Activated CD4-positive, alpha-beta T cell treated with anti-CD3 and anti-CD28 coated beads, Interleukin-2, amount 10 ng/mL, durations not matched to agents 7 days and 5 days (primary cell): ENCODE results near the gene MS4A2. TPM values are rescaled to one million over a fixed set of nuclear protein-coding genes. Genes with fewer than 3 reads are reported as not detected.
"Not testable (repeated sequence)": the region's sequence is repeated elsewhere in the genome, so short reads cannot be mapped to it uniquely, and the experiment has no call there.

ENCODE experiments used
- CTCF ChIA-PET: fragments of 350-600 bp; sonication (Branson Sonifier 250); formaldehyde crosslinking; loops from one replicate; lab custom pipeline; 2021; ENCODE audit warnings: antibody characterized with exemption; lab: Charles Lee
- POLR2A ChIA-PET: fragments of 350-600 bp; sonication (Branson Sonifier 250); formaldehyde crosslinking; loops from one replicate; lab custom pipeline; 2021; ENCODE audit warnings: antibody characterized with exemption; lab: Charles Lee
- DNase-seq: peaks from one replicate; pipeline ENCODE4 v3.0.0-alpha.2; 2020
- H3K27ac Mint-ChIP-seq: one replicate; pipeline ENCODE4 v1.8.0; 2021; ENCODE audit warnings: mild to moderate bottlenecking, moderate library complexity, mixed read lengths
- H3K27me3 Mint-ChIP-seq: one replicate; pipeline ENCODE4 v1.8.0; 2021; ENCODE audit warnings: mixed read lengths
- H3K36me3 Mint-ChIP-seq: one replicate; pipeline ENCODE4 v1.8.0; 2021; ENCODE audit warnings: low read depth, mixed read lengths
- H3K4me1 Mint-ChIP-seq: one replicate; pipeline ENCODE4 v1.8.0; 2021; ENCODE audit warnings: mixed read lengths
- H3K4me3 Mint-ChIP-seq: one replicate; pipeline ENCODE4 v1.8.0; 2021; ENCODE audit warnings: mild to moderate bottlenecking, moderate library complexity, mixed read lengths
- H3K9me3 Mint-ChIP-seq: one replicate; pipeline ENCODE4 v1.8.0; 2021; ENCODE audit warnings: mixed read lengths
- total RNA-seq, 2 experiments: library from RNA; stranded (reverse); gene quantifications; one replicate each; pipeline ENCODE4 v1.2.3, GENCODE V29; 2021

MS4A2 gene
- total RNA-seq, 2 experiments from 2014 or later: not detected

DNA sequence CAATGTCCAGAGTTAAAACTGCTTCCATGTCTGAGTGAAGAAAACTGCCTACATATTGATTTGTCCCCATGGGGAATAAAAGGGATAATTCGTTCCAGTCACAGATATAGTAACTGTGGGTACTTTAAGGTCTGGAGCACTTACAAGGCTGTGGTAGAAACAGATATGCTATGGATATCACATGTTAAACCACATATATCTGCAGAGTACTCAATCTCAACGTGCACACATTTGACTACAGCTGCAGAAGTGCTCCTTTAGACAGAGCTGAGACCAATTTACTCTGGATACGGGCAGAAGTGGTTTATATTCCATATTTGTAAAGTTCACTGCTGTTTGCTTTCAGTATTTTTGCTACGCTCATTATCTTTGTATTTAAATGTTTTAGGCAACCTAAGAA, 9.7 kb upstream of the MS4A2 start:
- ChIA-PET CTCF (no interaction called here), POLR2A (no interaction called here)
- no peak for DNase-seq

DNA sequence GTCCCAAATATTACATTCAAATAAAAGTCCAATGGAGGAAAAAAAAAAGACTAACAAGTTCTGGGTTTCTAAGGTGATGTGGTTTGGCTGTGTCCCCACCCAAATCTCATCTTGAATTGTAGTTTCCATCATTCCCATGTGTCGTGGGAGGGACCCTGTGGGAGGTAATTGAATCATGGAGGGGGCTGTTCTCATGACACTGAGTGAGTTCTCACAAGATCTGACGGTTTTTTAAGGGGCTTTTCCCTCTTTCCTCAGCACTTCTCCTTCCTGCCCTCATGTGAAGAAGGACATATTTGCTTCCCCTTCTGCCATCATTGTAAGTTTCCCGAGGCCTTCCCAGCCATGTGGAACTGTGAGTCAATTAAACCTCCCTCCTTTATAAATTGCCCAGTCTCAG, 7.9 kb upstream of the MS4A2 start:
- Mint-ChIP-seq H3K27me3 (peaks cover 4% of the 10 kb centered on the region), H3K4me3 (no peak overlapping the region), H3K4me1 (no peaks in the 10 kb centered on the region), H3K27ac (no peak overlapping the region), H3K36me3 (no peaks in the 10 kb centered on the region), H3K9me3 (no peaks in the 10 kb centered on the region)
- POLR2A ChIA-PET: no interaction called here
- no peak for DNase-seq
- CTCF ChIA-PET: no interaction called here

More for the DNA sequence above, 9.7 kb upstream of the MS4A2 start:
- Mint-ChIP-seq H3K9me3 (no peaks in the 10 kb centered on the region), H3K27me3 (peaks cover 4% of the 10 kb centered on the region), H3K4me1 (no peaks in the 10 kb centered on the region), H3K4me3 (no peak overlapping the region), H3K36me3 (no peaks in the 10 kb centered on the region), H3K27ac (no peak overlapping the region)

DNA sequence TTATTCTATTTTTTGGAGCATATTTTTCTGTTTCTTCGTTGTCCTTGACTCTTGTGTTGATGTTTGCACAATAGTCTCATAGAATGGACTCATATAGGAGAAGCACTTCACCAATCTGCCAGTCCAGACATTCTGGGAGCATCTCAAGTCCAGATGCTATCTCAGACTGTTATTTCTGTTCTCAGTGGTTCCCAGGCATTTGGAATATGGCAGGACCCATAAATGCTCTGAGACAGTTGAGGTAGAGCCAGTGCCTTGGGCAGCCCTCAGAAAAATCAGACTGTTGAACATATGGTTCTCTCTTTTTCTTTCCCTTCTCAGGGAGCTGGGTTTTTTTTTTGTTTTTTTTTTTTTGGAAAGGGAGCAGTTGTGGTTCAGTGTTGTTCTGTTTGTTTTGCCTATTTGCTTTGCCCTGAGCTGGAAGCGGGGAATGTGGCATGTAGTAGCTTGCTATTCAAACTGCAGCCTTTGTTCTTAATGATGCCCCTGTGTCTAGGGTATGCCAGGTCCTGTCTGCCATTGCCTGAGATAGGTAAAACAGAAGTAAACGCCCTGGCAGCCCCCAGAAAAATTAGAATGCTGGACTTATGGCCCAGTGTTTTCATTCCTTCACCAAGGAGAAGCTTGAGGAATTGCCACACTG, 3.7 kb upstream of the MS4A2 start:
- no peak overlapping the region for H3K27ac Mint-ChIP-seq
- H3K4me1 Mint-ChIP-seq: no peaks in the 10 kb centered on the region
- peaks cover 11% of the 10 kb centered on the region for H3K27me3 Mint-ChIP-seq
- CTCF ChIA-PET: interaction anchor here (0.5 kb wide), 1 partner anchor 517 kb away, joined by 3 read pairs; no protein-coding TSS in a partner anchor
- no peaks in the 10 kb centered on the region for H3K9me3 Mint-ChIP-seq
- DNase-seq: no peak
- H3K36me3 Mint-ChIP-seq: no peaks in the 10 kb centered on the region
- POLR2A ChIA-PET: no interaction called here
- H3K4me3 Mint-ChIP-seq: no peak overlapping the region

DNA sequence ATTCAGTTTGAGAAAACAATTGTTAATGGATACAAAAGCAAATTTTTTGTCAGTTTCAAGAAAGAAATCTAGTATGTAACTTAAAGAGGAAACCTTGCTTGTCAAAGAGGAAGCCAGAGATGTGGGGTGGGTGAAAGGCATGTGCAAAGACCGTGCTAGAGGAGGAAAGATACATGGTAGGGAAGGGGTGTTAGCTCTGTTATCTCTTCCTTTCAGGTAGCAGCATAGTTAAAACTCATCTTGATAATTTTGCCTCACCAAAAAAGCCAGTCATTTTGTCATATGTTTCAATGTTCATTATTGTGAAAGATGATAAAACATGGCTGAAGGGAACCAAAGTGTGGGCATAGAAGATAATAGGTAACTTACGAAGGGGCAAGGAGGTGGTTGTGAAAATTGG, 2.6 kb upstream of the MS4A2 start:
- no peaks in the 10 kb centered on the region for H3K9me3 Mint-ChIP-seq
- no peaks in the 10 kb centered on the region for H3K4me1 Mint-ChIP-seq
- CTCF ChIA-PET: no interaction called here
- no peak overlapping the region for H3K27ac Mint-ChIP-seq
- no peak for DNase-seq
- peaks cover 13% of the 10 kb centered on the region for H3K27me3 Mint-ChIP-seq
- no peak overlapping the region for H3K4me3 Mint-ChIP-seq
- POLR2A ChIA-PET: no interaction called here
- H3K36me3 Mint-ChIP-seq: no peaks in the 10 kb centered on the region

DNA sequence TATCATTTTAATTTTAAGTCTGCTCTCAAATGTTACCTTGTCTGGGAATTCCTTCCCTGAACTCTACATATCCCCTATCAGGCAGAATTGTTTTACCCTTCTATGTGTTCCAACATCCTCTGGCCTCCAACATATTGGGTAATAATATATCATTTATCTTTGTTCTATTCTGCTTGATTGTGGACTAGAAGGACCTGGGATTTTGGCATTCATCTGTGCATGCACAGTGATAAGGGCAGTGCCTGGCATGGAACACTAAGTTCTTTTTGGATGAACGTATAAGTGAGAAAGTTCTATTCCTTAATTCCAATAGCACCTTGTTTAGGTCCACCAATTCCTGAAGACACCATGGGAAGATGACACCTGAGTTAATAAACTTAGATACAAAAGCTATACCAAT, 1.2 kb upstream of the MS4A2 start:
- DNase-seq: no peak
- ChIA-PET CTCF (no interaction called here), POLR2A (no interaction called here)
- Mint-ChIP-seq H3K27ac (no peak overlapping the region), H3K4me3 (no peak overlapping the region), H3K4me1 (no peaks in the 10 kb centered on the region), H3K9me3 (no peaks in the 10 kb centered on the region), H3K36me3 (no peaks in the 10 kb centered on the region), H3K27me3 (peaks cover 13% of the 10 kb centered on the region)

DNA sequence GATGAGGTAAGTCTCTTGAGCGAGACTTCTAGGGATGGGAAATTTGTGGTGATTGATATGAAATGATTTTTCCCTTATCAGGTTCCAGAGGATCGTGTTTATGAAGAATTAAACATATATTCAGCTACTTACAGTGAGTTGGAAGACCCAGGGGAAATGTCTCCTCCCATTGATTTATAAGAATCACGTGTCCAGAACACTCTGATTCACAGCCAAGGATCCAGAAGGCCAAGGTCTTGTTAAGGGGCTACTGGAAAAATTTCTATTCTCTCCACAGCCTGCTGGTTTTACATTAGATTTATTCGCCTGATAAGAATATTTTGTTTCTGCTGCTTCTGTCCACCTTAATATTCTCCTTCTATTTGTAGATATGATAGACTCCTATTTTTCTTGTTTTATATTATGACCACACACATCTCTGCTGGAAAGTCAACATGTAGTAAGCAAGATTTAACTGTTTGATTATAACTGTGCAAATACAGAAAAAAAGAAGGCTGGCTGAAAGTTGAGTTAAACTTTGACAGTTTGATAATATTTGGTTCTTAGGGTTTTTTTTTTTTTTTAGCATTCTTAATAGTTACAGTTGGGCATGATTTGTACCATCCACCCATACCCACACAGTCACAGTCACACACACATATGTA, 7.1 kb downstream of the MS4A2 start:
- peaks cover 2% of the 10 kb centered on the region for H3K27me3 Mint-ChIP-seq
- no peaks in the 10 kb centered on the region for H3K36me3 Mint-ChIP-seq
- no peak for DNase-seq
- H3K4me3 Mint-ChIP-seq: no peak overlapping the region
- no peak overlapping the region for H3K27ac Mint-ChIP-seq
- H3K4me1 Mint-ChIP-seq: no peaks in the 10 kb centered on the region
- ChIA-PET POLR2A (no interaction called here), CTCF (no interaction called here)
- H3K9me3 Mint-ChIP-seq: no peaks in the 10 kb centered on the region

DNA sequence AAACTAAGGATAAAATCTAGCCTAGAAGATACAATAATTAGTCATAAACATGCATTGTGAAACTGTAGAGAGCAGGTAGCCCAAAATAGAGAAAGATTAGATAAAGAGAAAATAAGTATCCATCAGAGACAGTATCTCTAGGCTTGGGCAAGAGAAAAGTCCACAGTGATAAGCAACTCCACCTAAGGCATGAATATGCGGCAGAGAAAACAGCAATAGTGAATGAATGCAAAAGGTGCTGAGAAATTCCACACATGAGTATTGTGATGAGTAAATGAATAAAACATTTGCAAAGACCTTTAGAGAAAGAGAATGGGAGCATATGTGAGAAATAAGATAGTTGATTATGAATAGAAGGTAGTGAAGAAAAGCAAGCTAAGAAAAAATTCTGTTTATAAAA, 8.7 kb downstream of the MS4A2 start:
- POLR2A ChIA-PET: no interaction called here
- CTCF ChIA-PET: no interaction called here
- Mint-ChIP-seq H3K36me3 (no peaks in the 10 kb centered on the region), H3K4me3 (no peak overlapping the region), H3K9me3 (no peaks in the 10 kb centered on the region), H3K4me1 (no peaks in the 10 kb centered on the region), H3K27me3 (peaks cover 2% of the 10 kb centered on the region), H3K27ac (no peak overlapping the region)
- no peak for DNase-seq

DNA sequence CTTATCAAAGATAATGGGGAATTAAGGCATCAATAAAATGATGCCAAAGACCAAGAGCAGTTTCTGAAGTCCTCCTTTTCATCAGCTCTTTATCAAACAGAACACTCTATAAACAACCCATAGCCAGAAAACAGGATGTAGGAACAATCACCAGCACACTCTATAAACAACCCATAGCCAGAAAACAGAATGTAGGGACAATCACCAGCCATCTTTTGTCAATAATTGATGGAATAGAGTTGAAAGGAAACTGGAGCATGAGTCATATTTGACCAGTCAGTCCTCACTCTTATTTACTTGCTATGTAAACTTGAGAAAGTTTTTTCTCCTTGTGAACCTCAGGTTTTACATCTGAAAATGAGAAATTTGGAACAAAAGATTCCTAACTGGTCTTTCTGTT, 10.0 kb downstream of the MS4A2 start:
- ChIA-PET CTCF (no interaction called here), POLR2A (no interaction called here)
- H3K36me3 Mint-ChIP-seq: no peaks in the 10 kb centered on the region
- H3K4me3 Mint-ChIP-seq: no peak overlapping the region
- no peak overlapping the region for H3K27ac Mint-ChIP-seq
- H3K9me3 Mint-ChIP-seq: no peaks in the 10 kb centered on the region
- no peaks in the 10 kb centered on the region for H3K4me1 Mint-ChIP-seq
- no peak for DNase-seq
- peaks cover 2% of the 10 kb centered on the region for H3K27me3 Mint-ChIP-seq

DNA sequence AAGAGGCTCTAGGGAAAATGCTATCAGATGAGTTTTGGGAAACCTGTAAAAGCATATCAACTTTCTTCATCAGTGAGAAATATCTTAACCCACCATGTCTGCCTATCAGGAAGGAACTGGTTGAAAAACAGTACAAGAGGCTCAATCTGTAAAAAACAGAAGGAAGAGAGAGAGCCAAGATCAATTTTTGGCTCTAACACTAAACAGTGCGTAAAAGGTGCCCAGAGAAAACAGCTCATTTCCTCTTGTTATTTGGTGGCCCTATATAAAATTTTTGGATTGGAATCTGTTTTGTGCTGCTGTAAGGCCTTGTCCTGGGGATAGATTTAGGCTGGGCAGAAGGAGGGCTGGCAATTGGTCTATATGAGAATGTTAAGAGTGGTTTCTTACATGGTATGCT, 12.1 kb downstream of the MS4A2 start:
- Mint-ChIP-seq H3K27me3 (peaks cover 2% of the 10 kb centered on the region), H3K9me3 (no peaks in the 10 kb centered on the region), H3K27ac (no peak overlapping the region), H3K36me3 (no peaks in the 10 kb centered on the region), H3K4me3 (no peak overlapping the region), H3K4me1 (no peaks in the 10 kb centered on the region)
- ChIA-PET CTCF (no interaction called here), POLR2A (no interaction called here)
- DNase-seq: no peak

DNA sequence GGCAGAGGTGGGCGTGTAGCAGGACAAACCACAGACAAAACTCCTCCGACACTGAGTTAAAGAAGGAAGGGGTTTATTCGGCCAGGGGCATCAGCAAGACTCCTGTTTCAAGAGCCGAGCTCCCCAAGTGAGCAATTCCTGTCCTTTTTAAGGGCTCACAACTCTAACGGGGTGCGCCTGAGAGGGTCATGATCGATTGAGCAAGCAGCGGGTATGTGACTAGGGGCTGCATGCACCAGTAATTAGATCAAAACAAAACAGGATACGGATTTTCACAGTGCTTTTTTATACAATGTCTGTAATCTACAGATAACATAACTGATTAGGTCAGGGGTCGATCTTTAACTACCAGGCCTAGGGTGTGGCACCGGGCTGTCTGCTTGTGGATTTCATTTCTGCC, 12.9 kb downstream of the MS4A2 start:
- DNase-seq, H3K27ac Mint-ChIP-seq, CTCF ChIA-PET, H3K36me3 Mint-ChIP-seq, H3K9me3 Mint-ChIP-seq, H3K4me1 Mint-ChIP-seq, H3K4me3 Mint-ChIP-seq, H3K27me3 Mint-ChIP-seq, POLR2A ChIA-PET: not testable (repeated sequence)

DNA sequence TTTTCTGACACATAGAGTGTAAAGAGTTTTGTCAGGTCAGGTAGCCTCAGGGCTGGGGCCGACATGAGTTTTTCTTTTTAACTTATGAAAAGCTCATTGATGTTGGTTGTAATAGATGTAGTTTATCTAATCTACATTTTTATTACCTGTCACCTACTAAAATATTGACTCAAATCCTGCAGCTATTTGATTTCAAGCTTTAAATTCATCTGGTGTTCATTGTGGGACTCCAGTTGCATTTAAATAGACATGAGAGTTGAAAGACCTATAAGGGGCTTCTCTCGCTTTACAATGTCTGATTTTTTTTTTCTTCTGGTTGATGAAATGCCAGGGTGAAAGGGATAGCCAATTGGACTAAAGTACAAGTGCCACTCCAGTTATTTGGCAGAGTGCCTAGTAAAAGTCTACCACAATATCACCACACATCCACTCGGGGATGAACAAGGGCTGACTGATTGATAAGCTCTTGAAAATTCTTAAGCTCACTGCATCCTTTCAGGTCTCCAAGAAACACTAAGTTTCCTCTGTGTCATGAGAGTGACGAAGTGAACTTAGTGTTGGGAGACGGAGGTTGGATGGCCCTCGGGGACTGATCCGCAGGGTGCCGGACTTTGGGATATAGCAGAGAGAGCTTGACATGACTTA, 16.1 kb downstream of the MS4A2 start:
- POLR2A ChIA-PET, DNase-seq, H3K36me3 Mint-ChIP-seq, H3K4me1 Mint-ChIP-seq, H3K4me3 Mint-ChIP-seq, H3K27me3 Mint-ChIP-seq, H3K27ac Mint-ChIP-seq, H3K9me3 Mint-ChIP-seq: not testable (repeated sequence)
- CTCF ChIA-PET: interaction anchor here (1.4 kb wide), 1 partner anchor 14 kb away, joined by 3 read pairs; no protein-coding TSS in a partner anchor

DNA sequence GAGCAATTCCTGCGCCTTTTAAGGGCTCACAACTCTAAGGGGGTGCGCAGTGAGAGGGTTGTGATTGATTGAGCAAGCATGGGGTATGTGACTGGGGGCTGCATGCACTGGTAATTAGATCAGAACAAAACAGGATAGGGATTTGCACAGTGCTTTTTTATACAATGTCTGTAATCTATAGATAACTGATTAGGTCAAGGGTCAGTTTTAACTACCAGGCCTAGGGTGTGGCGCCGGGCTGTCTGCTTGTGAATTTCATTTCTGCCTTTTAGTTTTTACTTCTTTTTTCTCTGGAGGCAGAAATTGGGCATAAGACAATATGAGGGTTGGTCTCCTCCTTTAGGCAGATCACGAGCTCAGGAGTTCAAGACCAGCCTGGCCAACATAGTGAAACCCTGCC, 20.2 kb downstream of the MS4A2 start:
- H3K27ac Mint-ChIP-seq, CTCF ChIA-PET, H3K4me1 Mint-ChIP-seq, H3K36me3 Mint-ChIP-seq, H3K9me3 Mint-ChIP-seq, POLR2A ChIA-PET, DNase-seq, H3K27me3 Mint-ChIP-seq, H3K4me3 Mint-ChIP-seq: not testable (repeated sequence)

DNA sequence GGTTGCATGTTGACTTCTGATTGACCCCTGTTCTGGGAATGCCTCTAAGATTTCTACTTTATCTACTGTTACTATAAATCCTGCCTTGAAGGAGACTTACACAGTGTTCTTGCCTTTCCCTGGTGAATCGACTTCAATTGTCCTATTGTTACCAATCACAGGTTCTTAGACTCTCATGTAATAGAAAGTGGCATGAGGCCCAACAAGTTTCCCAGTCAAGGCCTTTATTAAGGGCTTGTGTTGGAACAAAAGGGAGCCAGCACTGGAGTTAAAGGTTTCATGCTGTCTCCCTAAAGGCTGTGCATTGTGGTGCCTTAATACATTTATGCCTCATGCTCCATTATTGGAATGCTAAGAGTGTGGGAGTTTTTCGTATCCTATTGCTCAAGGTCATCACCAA, 23.3 kb downstream of the MS4A2 start:
- Mint-ChIP-seq H3K4me1 (no peaks in the 10 kb centered on the region), H3K9me3 (no peaks in the 10 kb centered on the region), H3K27ac (no peak overlapping the region), H3K4me3 (no peak overlapping the region), H3K27me3 (peaks cover 3% of the 10 kb centered on the region), H3K36me3 (no peaks in the 10 kb centered on the region)
- CTCF ChIA-PET: no interaction called here
- no peak for DNase-seq
- POLR2A ChIA-PET: no interaction called here
